Neural crest cell (in vitro differentiated cells): ENCODE data around the gene SAFB2. TPM values are rescaled to one million over a fixed set of nuclear protein-coding genes. Genes with fewer than 3 reads are reported as not detected.
A peak's percentile ranks its signal among the peaks of the same experiment; 100 is the strongest.

Source experiments
- DNase-seq: peaks from one replicate; pipeline ENCODE4 v3.0.0; 2021; ENCODE audit warnings: low read depth, mixed read lengths, low spot score
- H3K27ac Mint-ChIP-seq: one replicate; pipeline ENCODE4 v1.8.0; 2021; ENCODE audit warnings: mild to moderate bottlenecking, mixed read lengths; ENCODE audit not compliant: unreplicated experiment
- H3K27me3 Mint-ChIP-seq: 2 replicates; pipeline ENCODE4 v1.8.0; 2021; ENCODE audit warnings: low read depth, mild to moderate bottlenecking, mixed read lengths
- H3K36me3 Mint-ChIP-seq: 2 replicates; pipeline ENCODE4 v1.8.0; 2021; ENCODE audit warnings: low read depth, mild to moderate bottlenecking, mixed read lengths
- H3K4me1 Mint-ChIP-seq: 2 replicates; pipeline ENCODE4 v1.8.0; 2021; ENCODE audit warnings: mixed read lengths
- H3K4me3 Mint-ChIP-seq: one replicate; pipeline ENCODE4 v1.8.0; 2021; ENCODE audit warnings: mild to moderate bottlenecking, mixed read lengths
- H3K9me3 Mint-ChIP-seq: 2 replicates; pipeline ENCODE4 v1.8.0; 2021; ENCODE audit warnings: mixed read lengths
- total RNA-seq: library from RNA; stranded (reverse); gene quantifications from 2 replicates; pipeline ENCODE4 v1.2.1, GENCODE V29; 2021
- TF ChIP-seq, protein P1 (sequence below): fragments of 200-600 bp; sonication (generic); conservative IDR thresholded peaks from 2 replicates; pipeline ENCODE4 v1.5.0; 2021; ENCODE audit warnings: antibody characterized with exemption, mild to moderate bottlenecking

The SAFB2 gene
- total RNA-seq, 1 donor from 2014 or later: 103 TPM

DNA sequence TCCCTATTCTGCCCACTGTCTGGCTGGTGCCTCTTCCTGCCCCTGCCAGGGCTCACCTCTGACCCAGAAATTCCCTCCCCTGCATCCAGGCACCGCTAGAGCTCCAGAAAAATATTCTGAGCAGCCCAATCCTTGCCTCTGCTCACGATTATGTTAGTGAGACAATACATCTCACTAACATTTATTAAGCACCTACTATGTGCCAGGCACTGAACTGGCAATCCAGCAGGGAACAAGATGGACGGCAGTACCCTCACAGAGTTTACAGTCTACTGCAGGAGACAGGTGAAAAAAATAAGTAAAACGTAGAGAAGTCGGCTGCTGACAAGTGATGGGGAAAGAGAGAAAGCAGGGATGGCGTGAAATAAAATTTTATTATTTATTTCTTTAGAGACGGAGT lies 60.3 kb downstream of the SAFB2 start:
- Mint-ChIP-seq H3K27me3 (peaks cover 10% of the 10 kb centered on the region), H3K4me1 (peaks cover 5% of the 10 kb centered on the region), H3K36me3 (no peaks in the 10 kb centered on the region)

DNA sequence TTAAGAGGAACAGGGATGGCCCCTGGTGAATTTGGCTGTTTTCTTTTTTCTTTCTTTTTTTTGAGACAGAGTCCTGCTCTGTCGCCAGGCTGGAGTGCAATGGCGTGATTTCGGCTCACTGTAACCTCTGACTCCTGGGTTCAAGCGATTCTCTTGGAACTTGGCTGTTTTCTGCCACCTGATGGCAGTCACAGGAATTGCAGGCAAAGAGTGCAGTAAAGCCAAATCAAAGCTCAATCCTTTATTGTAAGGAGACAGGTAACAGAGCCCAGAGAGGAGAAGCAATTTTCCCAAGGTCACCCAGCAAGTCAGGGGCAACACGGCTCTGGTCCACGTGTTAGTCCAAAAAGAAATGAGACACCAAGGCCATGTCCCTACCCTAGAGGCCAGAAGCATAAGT lies 61.0 kb downstream of the SAFB2 start:
- H3K36me3 Mint-ChIP-seq: no peaks in the 10 kb centered on the region
- TF ChIP-seq, protein P1, sequence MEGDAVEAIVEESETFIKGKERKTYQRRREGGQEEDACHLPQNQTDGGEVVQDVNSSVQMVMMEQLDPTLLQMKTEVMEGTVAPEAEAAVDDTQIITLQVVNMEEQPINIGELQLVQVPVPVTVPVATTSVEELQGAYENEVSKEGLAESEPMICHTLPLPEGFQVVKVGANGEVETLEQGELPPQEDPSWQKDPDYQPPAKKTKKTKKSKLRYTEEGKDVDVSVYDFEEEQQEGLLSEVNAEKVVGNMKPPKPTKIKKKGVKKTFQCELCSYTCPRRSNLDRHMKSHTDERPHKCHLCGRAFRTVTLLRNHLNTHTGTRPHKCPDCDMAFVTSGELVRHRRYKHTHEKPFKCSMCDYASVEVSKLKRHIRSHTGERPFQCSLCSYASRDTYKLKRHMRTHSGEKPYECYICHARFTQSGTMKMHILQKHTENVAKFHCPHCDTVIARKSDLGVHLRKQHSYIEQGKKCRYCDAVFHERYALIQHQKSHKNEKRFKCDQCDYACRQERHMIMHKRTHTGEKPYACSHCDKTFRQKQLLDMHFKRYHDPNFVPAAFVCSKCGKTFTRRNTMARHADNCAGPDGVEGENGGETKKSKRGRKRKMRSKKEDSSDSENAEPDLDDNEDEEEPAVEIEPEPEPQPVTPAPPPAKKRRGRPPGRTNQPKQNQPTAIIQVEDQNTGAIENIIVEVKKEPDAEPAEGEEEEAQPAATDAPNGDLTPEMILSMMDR: peak; percentile 68
- peaks cover 6% of the 10 kb centered on the region for H3K4me1 Mint-ChIP-seq
- H3K27ac Mint-ChIP-seq: no peak overlapping the region
- no peak overlapping the region for H3K4me3 Mint-ChIP-seq
- H3K27me3 Mint-ChIP-seq: peaks cover 10% of the 10 kb centered on the region
- H3K9me3 Mint-ChIP-seq: peaks cover 3% of the 10 kb centered on the region
- no peak for DNase-seq

More for the DNA sequence above, 60.3 kb downstream of the SAFB2 start:
- DNase-seq: no peak
- no peak overlapping the region for H3K4me3 Mint-ChIP-seq
- no peak overlapping the region for H3K27ac Mint-ChIP-seq
- TF ChIP-seq, protein P1: no peak
- peaks cover 3% of the 10 kb centered on the region for H3K9me3 Mint-ChIP-seq

DNA sequence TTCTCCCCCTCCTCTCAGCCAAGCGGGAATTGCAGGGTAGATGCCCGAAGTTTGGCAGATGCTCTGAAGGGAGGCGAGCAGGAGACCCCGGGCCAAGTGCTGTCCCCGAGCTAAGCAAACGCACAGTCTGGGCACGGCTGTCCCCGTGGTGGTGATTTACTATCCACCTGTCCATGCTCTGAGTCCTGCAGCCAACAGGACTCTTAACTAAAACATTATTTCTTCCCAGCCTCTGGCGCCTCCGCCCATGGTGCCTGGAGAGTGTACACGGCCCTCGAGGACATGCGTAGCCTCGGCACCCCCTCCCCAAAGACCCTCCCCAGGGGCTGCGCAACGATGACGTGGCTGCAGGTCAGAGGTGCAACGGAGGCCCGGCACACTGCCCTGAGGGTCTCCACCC lies 62.4 kb downstream of the SAFB2 start:
- peaks cover 4% of the 10 kb centered on the region for H3K4me1 Mint-ChIP-seq
- peaks cover 10% of the 10 kb centered on the region for H3K27me3 Mint-ChIP-seq
- no peaks in the 10 kb centered on the region for H3K36me3 Mint-ChIP-seq
- no peak overlapping the region for H3K27ac Mint-ChIP-seq
- DNase-seq: no peak
- peaks cover 3% of the 10 kb centered on the region for H3K9me3 Mint-ChIP-seq
- H3K4me3 Mint-ChIP-seq: no peak overlapping the region
- TF ChIP-seq, protein P1: no peak

DNA sequence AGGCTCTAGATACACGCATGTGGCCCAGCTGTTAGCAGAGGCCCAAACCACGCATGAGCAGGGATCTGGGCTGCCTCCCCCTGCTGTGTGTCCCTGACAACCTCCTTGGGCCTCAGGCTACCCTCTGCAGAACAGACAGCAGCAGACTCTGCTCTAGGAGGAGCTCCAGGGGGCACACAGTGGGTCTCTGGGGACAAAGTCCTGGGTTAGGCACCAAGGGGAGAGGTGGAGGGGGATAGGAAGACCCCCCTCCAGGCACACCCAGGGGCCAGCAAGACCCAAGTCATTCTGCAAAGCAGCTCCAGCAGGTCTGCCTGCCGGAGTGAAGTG lies 62.8 kb downstream of the SAFB2 start:
- Mint-ChIP-seq H3K4me1 (peaks cover 3% of the 10 kb centered on the region), H3K27me3 (peaks cover 10% of the 10 kb centered on the region), H3K4me3 (no peak overlapping the region), H3K27ac (no peak overlapping the region), H3K36me3 (no peaks in the 10 kb centered on the region), H3K9me3 (peaks cover 3% of the 10 kb centered on the region)
- no peak for DNase-seq
- TF ChIP-seq, protein P1: no peak

DNA sequence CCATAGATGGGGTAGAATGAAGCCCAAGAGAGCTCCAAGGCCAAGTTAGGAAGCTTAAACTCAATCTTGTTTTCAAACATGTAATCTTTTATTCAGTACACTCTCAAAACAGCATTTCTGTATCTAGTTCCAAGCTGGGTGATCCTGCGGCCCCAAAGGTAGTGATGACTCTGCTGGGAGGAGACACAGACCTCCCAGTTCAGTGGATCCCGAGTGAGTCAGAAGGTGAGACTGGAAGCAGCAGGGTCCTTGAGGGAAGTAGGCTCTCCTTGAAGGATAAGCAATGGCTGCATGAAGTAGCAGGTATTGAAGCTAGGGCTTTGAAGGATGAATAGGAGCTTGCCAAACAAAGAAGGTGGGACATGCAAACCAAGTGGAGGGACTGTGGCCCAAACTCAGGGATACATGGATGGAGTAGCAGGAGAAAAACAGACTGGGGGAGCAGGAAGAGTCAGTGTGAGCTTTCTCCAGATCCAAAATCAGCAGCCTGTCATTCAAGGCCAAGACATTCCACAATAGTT lies 64.4 kb downstream of the SAFB2 start:
- Mint-ChIP-seq H3K27ac (no peak overlapping the region), H3K27me3 (peaks cover 6% of the 10 kb centered on the region), H3K36me3 (no peaks in the 10 kb centered on the region), H3K4me1 (peaks cover 3% of the 10 kb centered on the region), H3K4me3 (no peak overlapping the region), H3K9me3 (peaks cover 3% of the 10 kb centered on the region)
- DNase-seq: no peak
- TF ChIP-seq, protein P1: no peak

DNA sequence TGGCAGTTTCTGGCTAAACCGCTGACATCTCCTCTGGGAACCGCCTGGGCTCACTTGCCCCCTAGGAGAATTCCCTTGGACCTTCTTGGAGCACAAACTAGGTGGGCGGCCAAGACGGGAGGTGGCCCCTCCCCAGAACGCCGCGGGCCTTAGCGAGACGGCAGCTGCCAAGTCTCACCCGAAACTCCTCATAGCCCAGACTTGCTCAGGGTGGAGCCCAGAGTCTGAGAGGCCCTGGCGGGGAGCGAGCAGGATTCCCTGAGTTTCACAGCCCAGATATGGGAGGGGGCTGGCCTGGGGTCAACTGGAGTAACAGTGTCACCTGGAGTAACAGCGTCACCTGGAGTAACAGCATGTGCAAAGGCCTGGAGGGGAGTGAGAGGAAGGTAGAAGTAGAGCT lies 64.9 kb downstream of the SAFB2 start:
- no peak overlapping the region for H3K27ac Mint-ChIP-seq
- peaks cover 3% of the 10 kb centered on the region for H3K9me3 Mint-ChIP-seq
- no peak overlapping the region for H3K4me3 Mint-ChIP-seq
- peaks cover 3% of the 10 kb centered on the region for H3K27me3 Mint-ChIP-seq
- peaks cover 3% of the 10 kb centered on the region for H3K4me1 Mint-ChIP-seq
- H3K36me3 Mint-ChIP-seq: no peaks in the 10 kb centered on the region
- DNase-seq: no peak
- TF ChIP-seq, protein P1: no peak
